Right kidney (tissue), 1 donor: Measurements from ENCODE around the gene SPINK4.

Source experiments
- DNase-seq: peaks from one replicate; pipeline ENCODE4 v3.0.0-alpha.2; 2016

The SPINK4 gene

GRCh38 chr9:33257276-33257675 is 17.3 kb downstream of the SPINK4 start:
- no peak for DNase-seq

GRCh38 chr9:33260372-33260771 is 20.4 kb downstream of the SPINK4 start:
- DNase-seq: no peak

GRCh38 chr9:33263131-33264002 is 23.4 kb downstream of the SPINK4 start:
- peak; percentile 73 for DNase-seq

GRCh38 chr9:33264003-33264472 is 24.1 kb downstream of the SPINK4 start:
- no peak for DNase-seq

- DNase-seq: peak; percentile 89
Observed at GRCh38 chr9:33264473-33265177, 24.7 kb downstream of the SPINK4 start, which contains the start of the genes BAG1 and CHMP5. BAG1 (minus strand) TSS chr9:33264708. CHMP5 (plus strand) TSS chr9:33265049; CDS start chr9:33265079, 30 bp downstream.

GRCh38 chr9:33265211-33265865 is 25.4 kb downstream of the SPINK4 start:
- no peak for DNase-seq

GRCh38 chr9:33267151-33267767 is 27.3 kb downstream of the SPINK4 start:
- no peak for DNase-seq

GRCh38 chr9:33270146-33270545 is 30.2 kb downstream of the SPINK4 start:
- no peak for DNase-seq

- no peak for DNase-seq
Observed at GRCh38 chr9:33272061-33272460, 32.1 kb downstream of the SPINK4 start.

GRCh38 chr9:33273266-33273971 is 33.5 kb downstream of the SPINK4 start:
- DNase-seq: no peak

GRCh38 chr9:33273972-33274328 is 34.0 kb downstream of the SPINK4 start:
- no peak for DNase-seq

GRCh38 chr9:33277484-33277883 is 37.5 kb downstream of the SPINK4 start:
- no peak for DNase-seq

GRCh38 chr9:33285502-33285901 is 45.5 kb downstream of the SPINK4 start:
- no peak for DNase-seq

GRCh38 chr9:33287087-33287490 is 47.1 kb downstream of the SPINK4 start:
- no peak for DNase-seq

GRCh38 chr9:33288235-33288634 is 48.3 kb downstream of the SPINK4 start:
- DNase-seq: no peak

GRCh38 chr9:33288828-33289483 is 49.0 kb downstream of the SPINK4 start:
- no peak for DNase-seq

- DNase-seq: peak; percentile 31
Observed at GRCh38 chr9:33289496-33289895, 49.5 kb downstream of the SPINK4 start.

- no peak for DNase-seq
Observed at GRCh38 chr9:33289936-33290246, 49.9 kb downstream of the SPINK4 start.

- peak; percentile 97 for DNase-seq
Observed at GRCh38 chr9:33290247-33291030, 50.5 kb downstream of the SPINK4 start, which contains the start of gene NFX1. NFX1 (plus strand) TSS chr9:33290516; CDS start chr9:33290573, 57 bp downstream.

GRCh38 chr9:33291031-33291397 is 51.0 kb downstream of the SPINK4 start:
- DNase-seq: no peak
